Dendritic cell treated with granulocyte-macrophage colony-stimulating factor and Interleukin-4, amounts not matched to agents 40 ng/mL and 50 ng/mL, for 4 days (primary cell): ENCODE measurements around the gene CLEC7A.
A peak's percentile ranks its signal among the peaks of the same experiment; 100 is the strongest.

ENCODE experiments used
- H3K27ac Mint-ChIP-seq: one replicate; pipeline ENCODE4 v1.8.0; 2022; ENCODE audit warnings: mild to moderate bottlenecking, mixed read lengths
- H3K27me3 Mint-ChIP-seq: one replicate; pipeline ENCODE4 v1.8.0; 2022; ENCODE audit warnings: mild to moderate bottlenecking, mixed read lengths
- H3K36me3 Mint-ChIP-seq: one replicate; pipeline ENCODE4 v1.8.0; 2022; ENCODE audit warnings: low read depth, mixed read lengths
- H3K4me1 Mint-ChIP-seq: one replicate; pipeline ENCODE4 v1.8.0; 2022; ENCODE audit warnings: low read depth, mixed read lengths
- H3K4me3 Mint-ChIP-seq: one replicate; pipeline ENCODE4 v1.8.0; 2022; ENCODE audit warnings: mild to moderate bottlenecking, moderate library complexity, mixed read lengths
- H3K9me3 Mint-ChIP-seq: one replicate; pipeline ENCODE4 v1.8.0; 2022; ENCODE audit warnings: mixed read lengths
- intact Hi-C: fragments of 100-400 bp; cut with micrococcal nuclease; formaldehyde crosslinking; loops from one replicate; pipeline ENCODE4 v1.15.0; 2022

Gene CLEC7A

DNA sequence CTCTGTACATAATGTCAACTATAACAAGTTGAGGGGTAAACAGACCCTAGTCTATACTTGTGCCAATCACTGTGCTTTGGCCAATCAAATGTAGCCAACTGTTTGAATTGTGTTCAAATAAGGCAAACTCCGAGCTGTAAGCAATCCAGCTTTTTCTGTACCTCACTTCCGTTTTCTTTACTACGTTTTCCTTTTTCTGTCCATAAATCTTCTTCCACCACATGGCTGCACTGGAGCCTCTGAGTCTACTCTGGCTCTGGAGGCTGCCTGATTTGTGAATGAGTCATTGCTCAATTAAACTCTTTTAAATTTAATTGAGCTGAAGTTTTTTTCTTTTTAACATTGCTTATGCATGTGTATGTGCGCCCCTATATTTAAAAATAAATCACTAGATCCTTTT is 60.9 kb downstream of the CLEC7A start:
- intact Hi-C loops = loop anchor here (2.0 kb wide), 1 partner anchor 60 kb away; no protein-coding TSS in a partner anchor
- Mint-ChIP-seq H3K27me3 (no peaks in the 10 kb centered on the region), H3K4me3 (peak overlapping the region; percentile 50), H3K36me3 (peaks cover 40% of the 10 kb centered on the region), H3K9me3 (no peaks in the 10 kb centered on the region), H3K4me1 (peaks cover 36% of the 10 kb centered on the region), H3K27ac (peak overlapping the region; percentile 85)

DNA sequence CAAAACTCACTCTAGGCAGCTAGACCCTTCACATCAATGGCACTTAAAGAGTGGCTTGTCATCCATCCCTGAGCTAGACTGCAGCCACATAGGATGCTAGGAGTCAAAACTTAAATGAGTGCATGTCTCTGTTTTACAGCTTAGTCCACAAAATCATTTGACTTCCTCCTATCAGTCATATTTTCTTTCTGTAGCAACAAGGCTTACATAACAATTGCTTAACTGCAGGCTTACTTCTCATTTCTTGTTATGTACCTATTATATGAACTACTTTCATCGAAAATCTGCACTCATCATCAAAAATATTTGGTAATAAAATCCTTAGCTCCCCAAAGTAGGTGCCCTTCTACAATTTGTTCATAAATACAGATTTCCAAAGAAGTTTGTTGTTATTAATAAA is 61.4 kb downstream of the CLEC7A start:
- Mint-ChIP-seq H3K27me3 (no peaks in the 10 kb centered on the region), H3K9me3 (no peaks in the 10 kb centered on the region), H3K4me1 (peaks cover 34% of the 10 kb centered on the region), H3K36me3 (peaks cover 35% of the 10 kb centered on the region), H3K4me3 (peak overlapping the region; percentile 50), H3K27ac (peak overlapping the region; percentile 85)
- intact Hi-C loops = loop anchor here (2.0 kb wide), 1 partner anchor 60 kb away; no protein-coding TSS in a partner anchor

DNA sequence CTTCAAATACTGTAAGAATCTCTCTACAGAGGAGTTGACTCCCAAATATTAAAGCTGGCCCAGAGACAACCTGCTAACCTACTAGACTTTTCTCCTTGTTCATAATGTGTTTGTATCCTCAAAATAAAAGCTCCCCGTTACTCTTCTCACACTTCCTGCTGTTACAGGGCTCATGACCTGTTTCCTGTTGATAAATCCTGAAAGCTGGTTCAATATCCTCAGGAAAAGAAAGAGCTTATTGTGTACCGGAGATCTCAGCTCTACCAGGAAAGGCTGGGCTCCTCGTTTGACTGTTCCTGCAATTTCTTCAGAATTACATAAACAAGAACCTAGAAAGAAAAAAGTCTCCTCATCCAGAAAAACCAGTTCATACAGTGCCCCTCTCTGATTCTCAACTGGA is 62.1 kb downstream of the CLEC7A start:
- Mint-ChIP-seq H3K36me3 (peaks cover 28% of the 10 kb centered on the region), H3K27me3 (no peaks in the 10 kb centered on the region), H3K9me3 (no peaks in the 10 kb centered on the region), H3K4me1 (peaks cover 31% of the 10 kb centered on the region), H3K4me3 (peak overlapping the region; percentile 13), H3K27ac (peak overlapping the region; percentile 85)
- intact Hi-C loops = loop anchor here (1.0 to 2.0 kb wide), 2 partner anchors 10 to 61 kb away; no protein-coding TSS in a partner anchor

DNA sequence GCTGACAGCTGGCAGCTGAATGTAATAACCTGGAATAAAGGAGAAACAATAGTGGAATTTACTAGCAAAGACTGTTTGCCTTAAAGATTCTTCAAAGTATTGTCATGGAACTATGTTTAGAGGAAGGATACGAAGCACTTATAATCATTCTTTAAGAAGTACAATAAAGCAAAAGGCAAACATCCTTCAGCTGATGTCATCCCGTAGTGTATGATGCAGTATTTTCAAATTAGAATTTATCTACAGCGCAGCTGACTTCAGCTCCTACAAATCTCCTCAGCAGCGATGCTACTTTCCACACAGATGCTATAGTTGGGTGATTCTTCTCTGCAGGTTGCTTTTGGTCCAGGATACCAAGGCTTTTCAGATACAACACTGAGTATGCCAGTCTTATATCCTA is 62.7 kb downstream of the CLEC7A start:
- Mint-ChIP-seq H3K27ac (no peak overlapping the region), H3K4me1 (peaks cover 33% of the 10 kb centered on the region), H3K4me3 (no peak overlapping the region), H3K27me3 (no peaks in the 10 kb centered on the region), H3K36me3 (peaks cover 22% of the 10 kb centered on the region), H3K9me3 (no peaks in the 10 kb centered on the region)
- intact Hi-C loops = loop anchor here (1.0 kb wide), 1 partner anchor 9 kb away; no protein-coding TSS in a partner anchor
